ENCODE measurements around the gene FARP2.

Gene FARP2

GRCh38 chr2:241310917-241311566, 45.0 kb upstream of the FARP2 start:
- Histone ChIP-seq H3K4me1 (no peaks in the 10 kb centered on the region), H3K4me3 (ENCODE audit: low read depth, low read length) (no peak overlapping the region), H3K27me3 (no peaks in the 10 kb centered on the region), H3K36me3 (peaks cover 2% of the 10 kb centered on the region; the same call in 1 of the 2 replicates), H3K9me3 (no peaks in the 10 kb centered on the region)
- no peak for DNase-seq
- no peak for TF ChIP-seq CTCF (IDR thresholded peaks at IDR 0.05; ENCODE audit: low read depth, low read length)

- no peak overlapping the region for H3K4me3 ChIP-seq (ENCODE audit: low read depth, low read length)
- H3K36me3 ChIP-seq: peaks cover 2% of the 10 kb centered on the region; the same call in 1 of the 2 replicates
- H3K27me3 ChIP-seq: no peaks in the 10 kb centered on the region
- no peak for TF ChIP-seq CTCF (IDR thresholded peaks at IDR 0.05; ENCODE audit: low read depth, low read length)
- DNase-seq: no peak
- H3K4me1 ChIP-seq: no peaks in the 10 kb centered on the region
- H3K9me3 ChIP-seq: no peaks in the 10 kb centered on the region
Measured at GRCh38 chr2:241312082-241312481, 44.0 kb upstream of the FARP2 start.

DNA sequence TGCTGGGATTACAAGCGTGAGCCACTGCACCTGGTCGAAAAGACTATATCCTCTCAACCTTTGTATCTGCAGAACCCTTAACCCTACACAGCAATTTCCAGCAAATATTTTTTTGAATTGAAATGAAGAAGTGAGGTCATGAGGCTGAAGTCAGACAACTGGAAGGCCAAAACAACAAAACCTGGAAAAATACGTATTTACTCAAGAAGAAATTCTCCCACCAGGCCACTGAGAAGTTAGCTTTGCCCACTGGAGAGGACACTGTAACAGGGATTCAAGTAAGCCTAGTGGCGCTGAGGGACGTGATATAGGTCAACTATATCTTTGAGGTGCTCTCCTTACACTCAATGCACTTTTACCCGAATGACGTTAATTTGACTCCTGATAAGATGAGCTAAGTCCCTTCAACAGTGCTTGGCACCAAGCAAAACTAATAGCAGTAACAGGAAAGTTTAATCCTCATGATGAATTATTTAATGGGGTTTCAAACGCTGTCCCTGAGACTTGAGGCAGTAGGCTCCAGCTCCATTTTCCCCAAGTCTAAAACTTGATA, 42.5 kb upstream of the FARP2 start:
- no peak for TF ChIP-seq CTCF (IDR thresholded peaks at IDR 0.05; ENCODE audit: low read depth, low read length)
- no peak for DNase-seq
- no peaks in the 10 kb centered on the region for H3K4me1 ChIP-seq

GRCh38 chr2:241314226-241315092, 41.6 kb upstream of the FARP2 start:
- DNase-seq: no peak
- H3K27me3 ChIP-seq: no peaks in the 10 kb centered on the region
- no peaks in the 10 kb centered on the region for H3K4me1 ChIP-seq
- H3K9me3 ChIP-seq: no peaks in the 10 kb centered on the region
- H3K4me3 ChIP-seq (ENCODE audit: low read depth, low read length): peak overlapping the region; percentile 98
- H3K36me3 ChIP-seq: no peaks in the 10 kb centered on the region; the same call in 1 of the 2 replicates
- no peak for TF ChIP-seq CTCF (IDR thresholded peaks at IDR 0.05; ENCODE audit: low read depth, low read length)

More for the DNA sequence above, 42.5 kb upstream of the FARP2 start:
- Histone ChIP-seq H3K36me3 (no peaks in the 10 kb centered on the region), H3K4me3 (ENCODE audit: low read depth, low read length) (peak overlapping the region; percentile 98), H3K9me3 (no peaks in the 10 kb centered on the region), H3K27me3 (no peaks in the 10 kb centered on the region)

DNA sequence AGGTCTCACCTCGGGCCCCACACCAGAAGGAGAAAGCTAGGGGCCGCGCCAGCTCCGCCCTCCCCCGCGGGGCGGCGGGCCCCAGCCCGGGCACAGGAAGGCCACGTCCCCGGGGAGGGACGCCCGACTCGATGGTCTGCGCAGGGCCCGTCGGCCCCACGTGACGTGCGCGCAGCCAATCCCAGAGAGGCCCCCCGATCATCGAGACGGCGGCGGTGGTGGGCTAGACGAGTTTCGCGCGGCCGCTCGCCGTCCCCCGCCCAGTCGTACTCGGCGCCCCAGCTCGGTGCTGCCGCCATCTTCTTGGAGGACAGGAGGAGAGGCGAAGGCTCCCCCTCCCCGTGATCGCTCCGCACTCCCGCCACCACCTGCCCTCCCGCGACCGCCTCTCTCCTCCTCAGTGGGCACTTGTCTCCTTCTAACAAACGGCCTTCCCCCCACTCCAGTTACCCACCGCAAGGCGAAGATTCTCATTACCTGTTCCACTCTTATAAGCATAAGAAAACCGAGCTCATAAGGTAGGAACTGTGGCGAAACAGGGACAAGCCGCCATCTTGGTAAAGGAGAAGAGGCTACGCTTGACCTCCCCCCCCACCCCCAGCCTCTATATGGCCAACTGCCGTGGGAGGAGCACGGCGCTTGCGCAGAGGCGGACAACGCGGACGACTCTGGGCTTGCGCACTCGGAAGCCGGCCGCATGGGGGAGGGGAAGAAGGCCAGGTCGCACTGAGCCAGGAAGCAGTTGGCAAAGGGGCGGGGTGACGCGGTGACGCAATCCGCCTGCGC, 40.8 kb upstream of the FARP2 start, which contains the start of gene HDLBP:
HDLBP (minus strand) TSS at position 580 of the 786 bp plus-strand sequence. CDS start 48,803 bp downstream, outside the sequence.
- H3K36me3 ChIP-seq: no peaks in the 10 kb centered on the region; the same call in 1 of the 2 replicates
- no peaks in the 10 kb centered on the region for H3K27me3 ChIP-seq
- H3K4me3 ChIP-seq (ENCODE audit: low read depth, low read length): peak within 1 kb of the TSS; percentile 98
- TF ChIP-seq CTCF (IDR thresholded peaks at IDR 0.05; ENCODE audit: low read depth, low read length): peak; percentile 26; the same call in 1 of the 2 replicates
- H3K9me3 ChIP-seq: no peaks in the 10 kb centered on the region
- H3K4me1 ChIP-seq: no peaks in the 10 kb centered on the region
- DNase-seq: peak; percentile 100
